HG03520 (cell line): ENCODE results near the gene NPM1.

Experiments used
- ATAC-seq: cut with Tn5 transposase; IDR thresholded peaks from one replicate; pipeline ENCODE4 v1.9.1; 2021; ENCODE audit warnings: mild to moderate bottlenecking, moderate library complexity; ENCODE audit not compliant: unreplicated experiment

NPM1 gene

GRCh38 chr5:171427318-171428167 lies 39.9 kb downstream of the NPM1 start:
- no peak for ATAC-seq

- no peak for ATAC-seq
These were observed 40.6 kb downstream of the NPM1 start for GRCh38 chr5:171428168-171428696.

- no peak for ATAC-seq
These were observed 41.3 kb downstream of the NPM1 start for GRCh38 chr5:171428809-171429542.

GRCh38 chr5:171429543-171429910 lies 41.9 kb downstream of the NPM1 start:
- no peak for ATAC-seq

- ATAC-seq: no peak
These were observed 43.7 kb downstream of the NPM1 start for GRCh38 chr5:171431251-171431777.

GRCh38 chr5:171432076-171432475 lies 44.4 kb downstream of the NPM1 start:
- ATAC-seq: no peak

GRCh38 chr5:171432583-171433351 lies 45.1 kb downstream of the NPM1 start:
- ATAC-seq: no peak

GRCh38 chr5:171433352-171433698 lies 45.7 kb downstream of the NPM1 start:
- no peak for ATAC-seq

GRCh38 chr5:171433982-171434676 lies 46.5 kb downstream of the NPM1 start:
- no peak for ATAC-seq

- no peak for ATAC-seq
These were observed 47.2 kb downstream of the NPM1 start for GRCh38 chr5:171434874-171435273.

- ATAC-seq: no peak
These were observed 48.3 kb downstream of the NPM1 start for GRCh38 chr5:171435908-171436307.

- no peak for ATAC-seq
These were observed 49.2 kb downstream of the NPM1 start for GRCh38 chr5:171436804-171437285.

- ATAC-seq: no peak
These were observed 49.7 kb downstream of the NPM1 start for GRCh38 chr5:171437286-171437821.

GRCh38 chr5:171438738-171439137 lies 51.1 kb downstream of the NPM1 start:
- ATAC-seq: no peak

GRCh38 chr5:171441246-171441791 lies 53.7 kb downstream of the NPM1 start:
- no peak for ATAC-seq

- no peak for ATAC-seq
These were observed 54.8 kb downstream of the NPM1 start for GRCh38 chr5:171442287-171443042.

- ATAC-seq: no peak
These were observed 56.9 kb downstream of the NPM1 start for GRCh38 chr5:171444582-171444981.

GRCh38 chr5:171445644-171446516 lies 58.2 kb downstream of the NPM1 start:
- ATAC-seq: no peak
